ENCODE data around the gene EVI5L. TPM values are rescaled to one million over a fixed set of nuclear protein-coding genes. Genes with fewer than 3 reads are reported as not detected.
"Not testable (repeated sequence)": the region's sequence is repeated elsewhere in the genome, so short reads cannot be mapped to it uniquely, and the experiment has no call there.

The EVI5L gene
- total RNA-seq, 1 experiment from 2014 or later = 24.5 TPM

- in situ Hi-C loops (cut with HindIII; ENCODE audit: low sequenced_read_pairs) = no loop called here
- DNase-seq (ENCODE audit: low spot score) = no peak
These were observed 27.0 kb downstream of the EVI5L start for GRCh38 chr19:7856679-7857663.

GRCh38 chr19:7857727-7858108, 27.7 kb downstream of the EVI5L start:
- in situ Hi-C loops (cut with HindIII; ENCODE audit: low sequenced_read_pairs) = no loop called here
- peak; percentile 43 for DNase-seq (ENCODE audit: low spot score)

- in situ Hi-C loops (cut with HindIII; ENCODE audit: low sequenced_read_pairs) = no loop called here
- peak; percentile 76 for DNase-seq (ENCODE audit: low spot score)
These were observed 28.2 kb downstream of the EVI5L start for GRCh38 chr19:7858109-7858770.

DNA sequence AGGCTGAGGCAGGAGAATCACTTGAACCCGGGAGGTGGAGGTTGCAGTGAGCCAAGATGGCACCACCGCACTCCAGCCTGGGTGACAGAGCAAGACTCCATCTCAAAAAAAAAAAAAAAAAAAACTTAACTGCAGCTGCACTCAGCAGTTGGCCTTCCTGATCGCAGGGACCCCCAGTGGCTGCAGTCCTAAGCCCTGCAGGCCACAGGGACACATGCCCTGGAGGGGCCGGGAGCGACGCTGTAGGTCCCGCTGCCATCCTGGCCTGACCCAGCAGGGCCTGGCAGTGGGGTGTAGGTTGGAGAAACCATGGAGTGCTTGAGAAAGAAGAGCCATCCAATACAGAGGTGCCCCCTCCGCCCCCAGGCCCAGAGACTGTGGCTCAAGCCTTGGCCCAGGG, 29.1 kb downstream of the EVI5L start:
- DNase-seq (ENCODE audit: low spot score); in situ Hi-C loops (cut with HindIII; ENCODE audit: low sequenced_read_pairs): not testable (repeated sequence)

DNA sequence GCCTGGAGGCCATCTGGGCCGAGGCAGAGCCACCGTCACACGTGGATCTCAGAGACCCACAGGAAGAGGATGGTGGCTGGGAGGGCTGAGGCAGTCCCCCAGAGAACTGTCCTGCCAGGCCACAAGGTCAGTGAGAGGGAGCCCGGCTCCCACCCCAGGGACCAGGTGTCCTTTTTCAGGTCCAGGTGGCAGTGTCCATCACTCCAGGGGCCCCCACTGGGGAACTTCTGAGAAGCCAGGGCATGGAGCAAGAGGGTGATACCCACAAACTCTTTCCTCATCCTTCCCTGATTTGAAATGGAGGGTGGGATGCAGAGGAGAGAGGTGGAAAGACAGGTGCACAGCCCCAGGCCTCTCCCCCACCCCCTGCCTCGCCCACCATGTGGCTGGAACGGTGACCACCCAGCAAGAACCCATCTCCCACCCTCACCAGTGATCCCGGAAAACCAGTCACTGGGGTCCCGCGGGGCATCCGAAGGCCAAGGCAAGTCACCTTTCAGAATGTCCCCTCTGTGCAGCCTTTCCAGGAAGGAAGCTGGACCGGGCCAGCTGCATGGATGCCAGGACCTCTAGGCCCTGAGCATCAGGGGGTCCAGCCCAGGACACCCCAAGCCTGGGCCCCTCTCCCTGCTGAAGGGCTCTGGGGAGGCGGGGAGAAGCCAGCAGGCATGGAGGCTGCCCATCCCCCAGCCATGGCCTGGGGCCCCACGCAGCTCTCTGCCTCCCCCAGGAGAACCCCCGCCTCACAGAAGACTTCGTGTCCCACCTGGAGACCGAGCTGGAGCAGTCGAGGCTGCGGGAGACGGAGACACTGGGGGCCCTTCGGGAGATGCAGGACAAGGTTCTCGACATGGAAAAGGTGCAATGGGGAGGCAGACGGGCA, 30.1 kb downstream of the EVI5L start:
- in situ Hi-C loops (cut with HindIII; ENCODE audit: low sequenced_read_pairs) = no loop called here
- DNase-seq (ENCODE audit: low spot score) = no peak

- peak; percentile 96 for DNase-seq (ENCODE audit: low spot score)
- in situ Hi-C loops (cut with HindIII; ENCODE audit: low sequenced_read_pairs) = no loop called here
These were observed 30.9 kb downstream of the EVI5L start for GRCh38 chr19:7860714-7861618.

DNA sequence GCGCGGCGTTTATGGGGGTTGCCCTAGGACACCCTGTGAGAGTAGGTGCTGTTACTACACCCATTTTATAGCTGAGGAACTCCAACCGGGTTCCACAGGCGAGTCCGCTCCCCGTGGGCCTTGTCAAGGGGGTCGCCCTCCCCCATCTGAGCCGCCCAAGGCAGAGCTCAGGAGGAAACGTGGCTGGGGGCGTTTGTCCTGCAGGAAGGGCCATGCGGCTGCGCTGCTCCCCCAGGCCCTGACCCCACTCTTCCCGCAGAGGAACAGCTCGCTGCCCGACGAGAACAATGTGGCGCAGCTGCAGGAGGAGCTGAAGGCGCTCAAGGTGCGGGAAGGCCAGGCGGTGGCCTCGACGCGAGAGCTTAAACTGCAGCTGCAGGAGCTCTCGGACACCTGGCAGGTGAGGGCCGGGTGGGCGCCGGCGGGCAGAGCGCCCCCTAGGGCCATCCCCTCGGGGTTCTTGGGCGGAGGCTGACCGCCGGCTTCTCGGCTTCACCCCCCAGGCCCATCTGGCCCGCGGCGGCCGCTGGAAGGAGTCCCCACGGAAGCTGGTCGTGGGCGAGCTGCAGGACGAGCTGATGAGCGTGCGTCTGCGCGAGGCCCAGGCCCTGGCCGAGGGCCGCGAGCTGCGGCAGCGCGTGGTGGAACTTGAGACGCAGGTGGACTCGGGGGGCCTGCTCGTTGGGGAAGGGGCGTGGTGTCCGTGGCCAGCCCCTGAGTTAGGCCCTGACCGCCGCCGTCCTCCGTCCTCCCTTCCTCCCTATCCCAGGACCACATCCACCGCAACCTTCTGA, 31.8 kb downstream of the EVI5L start:
- DNase-seq (ENCODE audit: low spot score) = no peak
- in situ Hi-C loops (cut with HindIII; ENCODE audit: low sequenced_read_pairs) = no loop called here

GRCh38 chr19:7862413-7862951, 32.5 kb downstream of the EVI5L start:
- in situ Hi-C loops (cut with HindIII; ENCODE audit: low sequenced_read_pairs) = no loop called here
- DNase-seq (ENCODE audit: low spot score) = peak; percentile 90

DNA sequence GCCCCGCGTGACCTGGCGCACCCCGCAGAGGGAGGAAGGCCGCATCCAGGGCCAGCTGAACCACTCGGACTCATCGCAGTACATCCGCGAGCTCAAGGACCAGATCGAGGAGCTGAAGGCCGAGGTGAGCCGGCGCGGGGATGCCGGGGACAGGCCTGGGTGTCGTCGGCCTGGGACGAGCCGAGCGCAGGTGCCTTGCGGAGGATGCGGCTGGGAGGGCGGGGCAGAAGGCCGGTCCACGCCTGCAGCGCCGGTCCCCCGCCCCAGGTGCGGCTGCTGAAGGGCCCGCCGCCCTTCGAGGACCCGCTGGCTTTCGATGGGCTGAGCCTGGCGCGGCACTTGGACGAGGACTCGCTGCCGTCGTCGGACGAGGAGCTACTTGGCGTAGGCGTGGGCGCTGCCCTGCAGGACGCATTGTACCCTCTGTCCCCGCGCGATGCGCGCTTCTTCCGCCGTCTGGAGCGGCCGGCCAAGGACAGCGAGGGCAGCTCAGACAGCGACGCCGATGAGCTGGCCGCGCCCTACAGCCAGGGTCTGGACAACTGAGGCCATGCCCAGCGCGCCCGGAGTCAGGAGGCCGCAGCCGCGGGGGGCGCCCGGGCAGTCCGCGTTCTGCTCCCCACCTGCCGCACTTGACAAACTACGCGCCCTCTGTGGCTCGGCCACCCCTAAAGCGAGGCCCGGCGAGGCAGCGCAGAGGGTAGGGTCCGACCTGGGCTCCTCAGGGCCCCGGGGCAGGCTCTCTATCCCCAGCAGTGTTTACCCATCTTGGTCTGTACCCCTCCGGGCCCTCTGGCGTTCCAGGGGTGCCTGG, 33.3 kb downstream of the EVI5L start:
- peak; percentile 34 for DNase-seq (ENCODE audit: low spot score)
- in situ Hi-C loops (cut with HindIII; ENCODE audit: low sequenced_read_pairs) = no loop called here

DNA sequence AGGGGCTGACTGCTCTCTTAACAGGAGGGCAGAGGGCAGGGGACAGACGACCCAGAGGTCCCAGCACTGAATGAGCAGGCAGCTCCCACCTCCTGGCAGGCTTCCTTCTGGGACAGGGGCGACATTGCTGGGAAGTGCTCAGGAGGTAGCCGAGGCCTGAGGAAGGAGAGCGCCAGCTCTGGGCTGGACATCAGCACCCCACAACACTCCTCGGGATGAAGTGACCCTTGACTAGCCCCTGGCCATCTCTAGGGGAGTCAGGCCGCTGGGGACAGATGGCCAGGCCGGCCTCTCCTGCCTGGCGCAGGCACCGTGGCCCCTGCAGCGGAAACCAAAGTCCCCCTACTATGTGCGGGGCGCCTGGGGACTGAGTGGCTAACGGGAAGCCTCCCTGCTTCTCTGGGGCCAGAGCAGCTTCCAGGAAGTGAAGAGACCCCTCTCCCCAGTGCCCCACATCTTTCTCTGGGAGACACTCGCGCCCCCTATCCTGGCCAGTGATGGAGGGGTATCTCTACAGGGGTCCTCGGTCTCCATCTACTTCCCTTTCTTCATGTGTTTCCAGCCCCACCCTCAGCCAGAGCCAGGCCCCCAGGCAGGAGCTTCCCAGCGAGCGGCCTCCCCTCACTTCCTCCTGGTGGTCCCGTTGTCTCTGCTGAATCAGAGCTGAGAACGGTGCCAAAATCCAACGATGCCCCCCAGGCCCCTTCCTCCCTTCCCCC, 34.1 kb downstream of the EVI5L start:
- no peak for DNase-seq (ENCODE audit: low spot score)
- in situ Hi-C loops (cut with HindIII; ENCODE audit: low sequenced_read_pairs) = no loop called here

DNA sequence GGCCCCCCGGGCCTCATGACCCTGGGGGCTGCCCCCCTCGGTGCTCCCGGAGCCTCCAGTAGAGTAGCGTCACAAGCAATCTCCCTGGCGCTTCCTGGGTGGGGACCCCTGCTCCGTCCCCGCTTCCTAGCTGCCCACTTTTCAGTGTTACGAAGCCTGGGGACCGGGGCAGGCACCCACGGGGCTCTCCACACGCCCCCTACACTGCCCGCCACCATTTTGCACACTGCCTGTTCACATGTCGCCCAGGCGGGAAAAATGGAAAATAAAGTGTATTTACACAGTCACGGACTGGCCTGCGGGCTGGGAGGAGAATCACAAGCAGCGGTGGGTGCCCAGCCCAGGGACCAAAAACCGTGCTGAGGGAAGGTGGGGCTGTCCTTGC, 34.7 kb downstream of the EVI5L start:
- in situ Hi-C loops (cut with HindIII; ENCODE audit: low sequenced_read_pairs) = no loop called here
- no peak for DNase-seq (ENCODE audit: low spot score)

DNA sequence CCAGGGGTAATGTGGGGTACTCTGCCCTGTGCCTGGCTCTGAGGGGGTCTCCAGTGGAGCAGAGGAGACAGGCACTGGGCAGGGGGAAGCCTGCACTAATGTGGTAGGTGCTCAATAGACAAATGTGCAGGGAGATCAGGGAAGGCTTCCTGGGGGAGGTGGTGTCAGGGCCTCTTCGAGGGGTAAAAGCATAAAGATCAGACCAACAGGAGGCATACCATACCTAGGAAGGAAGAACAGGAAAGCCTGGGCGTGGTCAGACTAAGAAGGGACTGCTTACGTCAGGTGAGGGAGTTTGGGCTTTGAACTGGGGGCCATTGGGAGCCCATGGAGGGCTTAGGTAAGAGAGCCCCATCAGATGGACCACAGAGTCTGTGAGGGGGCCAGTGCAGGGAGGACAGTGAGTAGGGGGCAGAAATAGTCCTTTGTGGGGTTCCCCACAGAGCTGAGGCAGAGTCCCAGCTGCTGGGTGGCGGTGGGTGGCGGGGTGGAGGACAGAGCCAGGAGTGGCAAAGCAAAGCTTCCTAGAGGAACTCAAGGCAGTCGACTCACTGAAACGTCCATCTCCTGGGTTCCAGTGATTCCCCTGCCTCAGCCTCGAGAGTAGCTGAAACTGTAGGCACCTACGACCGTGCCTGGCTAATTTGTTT, 35.4 kb downstream of the EVI5L start:
- DNase-seq (ENCODE audit: low spot score) = no peak

DNA sequence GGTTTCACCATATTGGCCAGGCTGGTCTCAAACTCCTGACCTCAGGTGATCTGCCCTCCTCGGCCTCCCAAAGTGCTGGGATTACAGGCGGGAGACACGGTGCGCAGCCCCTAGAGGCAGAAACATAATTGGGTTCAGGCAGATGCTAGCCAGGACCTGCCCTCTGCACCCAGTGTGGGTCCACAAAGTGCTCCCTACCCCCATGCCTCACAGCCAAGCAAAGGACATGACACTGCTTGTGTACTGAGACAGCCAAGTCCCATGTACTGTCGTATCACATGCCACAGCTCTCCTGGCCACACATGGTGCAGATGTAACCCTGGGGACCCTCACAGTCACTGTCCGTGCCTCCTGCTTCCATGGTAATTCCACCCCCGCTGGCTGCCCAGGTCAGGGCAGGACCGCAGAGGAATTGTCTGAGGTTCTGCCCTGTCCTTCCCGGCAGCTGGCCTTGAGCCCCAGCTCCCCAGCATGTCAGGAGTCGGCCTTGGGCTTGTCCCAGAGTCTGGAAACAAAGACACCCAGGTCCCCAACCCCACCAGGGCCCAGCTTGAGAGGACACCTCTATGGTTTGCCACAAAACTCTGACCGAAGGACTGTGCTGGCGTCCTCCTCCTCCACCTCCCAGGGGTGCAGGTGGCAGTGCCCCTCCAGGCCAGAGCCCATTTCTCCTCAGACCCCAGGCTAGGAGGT, 36.5 kb downstream of the EVI5L start:
- in situ Hi-C loops (cut with HindIII; ENCODE audit: low sequenced_read_pairs) = no loop called here
- DNase-seq (ENCODE audit: low spot score) = no peak

More for the DNA sequence above, 35.4 kb downstream of the EVI5L start:
- in situ Hi-C loops (cut with HindIII; ENCODE audit: low sequenced_read_pairs) = no loop called here

- no peak for DNase-seq (ENCODE audit: low spot score)
- in situ Hi-C loops (cut with HindIII; ENCODE audit: low sequenced_read_pairs) = no loop called here
These were observed 37.2 kb downstream of the EVI5L start for GRCh38 chr19:7867092-7867844.

GRCh38 chr19:7868326-7868670, 38.3 kb downstream of the EVI5L start:
- in situ Hi-C loops (cut with HindIII; ENCODE audit: low sequenced_read_pairs) = no loop called here
- peak; percentile 43 for DNase-seq (ENCODE audit: low spot score)
